ENCODE results near the gene ANKIB1. TPM values are rescaled to one million over a fixed set of nuclear protein-coding genes. Genes with fewer than 3 reads are reported as not detected.
"Not testable (repeated sequence)": the region's sequence is repeated elsewhere in the genome, so short reads cannot be mapped to it uniquely, and the experiment has no call there.

ANKIB1 gene
- polyA plus RNA-seq, 4 donors = 35.6 to 46.6 (median 45.6) TPM

DNA sequence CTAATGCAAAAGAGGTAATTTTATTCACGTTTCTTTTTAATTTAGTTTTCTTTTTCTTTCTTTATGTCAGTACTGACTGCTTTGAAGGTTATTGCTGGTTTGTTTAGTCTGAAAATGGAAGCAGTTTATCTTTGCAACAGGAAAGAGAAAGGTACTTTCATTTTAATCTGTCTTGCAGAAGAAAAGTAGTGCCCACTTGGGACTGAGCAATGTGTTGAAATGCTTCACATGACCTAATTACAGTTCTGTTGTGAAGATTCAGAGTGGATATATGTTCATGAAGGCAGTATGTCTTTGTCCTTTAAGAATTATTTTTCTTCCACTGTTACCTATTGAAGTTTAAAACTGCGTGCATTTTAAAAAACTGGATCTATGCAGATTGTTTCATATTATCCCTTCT lies 80.1 kb downstream of the ANKIB1 start:
- DNase-seq (ENCODE audit: low read depth in 4 of 4, low spot score in 3 of 4) = no peak

DNA sequence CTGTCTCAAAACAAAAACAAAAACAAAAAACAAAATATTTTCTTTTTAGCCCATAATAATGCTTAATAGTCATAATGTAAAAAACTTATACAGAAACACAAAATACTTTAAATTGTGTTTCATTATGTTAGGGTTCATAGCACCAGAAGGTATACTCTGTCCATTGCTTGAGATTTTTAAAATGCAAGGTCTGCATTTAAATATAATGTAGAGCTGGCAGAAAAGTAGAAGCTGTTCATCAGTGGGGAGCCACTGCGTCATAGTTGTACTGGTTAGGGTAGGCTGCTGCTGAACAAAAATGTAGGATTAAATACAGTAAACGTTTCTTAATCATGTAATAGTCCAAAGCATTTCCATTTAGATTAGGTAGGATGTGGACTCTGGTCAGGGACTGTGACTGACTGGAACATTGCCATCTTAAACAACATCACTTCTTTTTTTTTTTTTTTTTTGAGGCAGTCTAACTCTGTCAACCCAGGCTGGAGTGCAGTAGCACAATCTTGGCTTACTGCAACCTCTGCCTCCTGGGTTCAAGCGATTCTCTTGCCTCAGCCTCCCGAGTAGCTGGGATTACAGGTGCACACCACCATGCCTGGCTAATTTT lies 85.2 kb downstream of the ANKIB1 start:
- DNase-seq (ENCODE audit: low read depth in 4 of 4, low spot score in 3 of 4) = no peak

DNA sequence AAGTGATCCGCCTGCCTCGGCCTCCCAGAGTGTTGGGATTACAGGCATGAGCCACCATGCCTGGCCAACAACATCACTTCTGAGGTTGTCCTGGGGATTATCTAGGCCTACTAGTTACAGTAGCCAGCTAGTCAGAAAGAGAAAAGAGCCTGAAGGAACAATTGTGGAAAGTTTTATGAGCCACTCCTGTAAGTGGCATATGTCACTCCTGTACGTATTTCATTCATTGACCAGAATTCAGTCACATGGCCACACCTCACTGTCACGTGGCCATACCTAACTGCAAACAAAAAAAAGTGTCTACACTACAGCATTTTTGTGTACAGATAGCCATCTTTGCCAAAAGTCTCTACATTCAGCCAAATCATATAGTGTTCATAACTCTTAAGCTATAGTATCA lies 85.7 kb downstream of the ANKIB1 start:
- DNase-seq (ENCODE audit: low read depth in 4 of 4, low spot score in 3 of 4) = no peak

DNA sequence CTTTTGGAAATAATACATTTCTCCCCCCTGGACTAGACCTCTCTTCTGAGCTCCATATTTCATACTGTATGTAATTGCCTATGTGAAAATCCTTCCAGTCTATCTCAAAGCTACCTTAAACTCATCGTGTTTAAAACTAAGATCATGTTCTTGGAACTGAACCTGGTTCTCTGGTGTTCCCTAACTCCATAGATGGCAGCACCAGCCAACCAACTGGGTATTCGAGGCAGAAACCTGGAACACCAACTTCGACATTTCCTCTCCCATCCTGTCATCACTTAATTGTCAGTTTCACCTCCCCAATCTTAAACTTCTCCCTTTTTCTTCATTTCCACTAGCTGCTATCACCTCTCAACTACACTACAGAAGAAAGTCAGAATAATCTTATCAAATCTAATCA lies 87.0 kb downstream of the ANKIB1 start:
- no peak for DNase-seq (ENCODE audit: low read depth in 4 of 4, low spot score in 3 of 4)

DNA sequence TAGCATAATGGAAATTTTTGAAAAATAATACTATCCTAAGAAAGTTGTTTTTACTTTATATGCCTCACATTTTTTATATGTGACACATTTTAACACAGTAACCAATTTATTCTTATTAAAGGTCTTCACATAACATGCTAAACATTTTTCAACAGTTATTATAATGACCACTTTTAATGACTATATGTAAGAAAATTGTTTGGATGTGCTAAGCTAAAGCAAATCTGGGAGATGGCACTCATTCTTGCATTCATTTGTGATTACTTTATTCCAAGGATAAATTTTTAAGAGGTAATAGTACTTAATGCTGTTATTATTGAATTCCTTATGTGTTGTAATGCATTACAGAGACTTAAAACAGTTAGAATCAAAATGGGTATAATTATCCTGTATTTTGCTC lies 88.1 kb downstream of the ANKIB1 start:
- no peak for DNase-seq (ENCODE audit: low read depth in 4 of 4, low spot score in 3 of 4)

DNA sequence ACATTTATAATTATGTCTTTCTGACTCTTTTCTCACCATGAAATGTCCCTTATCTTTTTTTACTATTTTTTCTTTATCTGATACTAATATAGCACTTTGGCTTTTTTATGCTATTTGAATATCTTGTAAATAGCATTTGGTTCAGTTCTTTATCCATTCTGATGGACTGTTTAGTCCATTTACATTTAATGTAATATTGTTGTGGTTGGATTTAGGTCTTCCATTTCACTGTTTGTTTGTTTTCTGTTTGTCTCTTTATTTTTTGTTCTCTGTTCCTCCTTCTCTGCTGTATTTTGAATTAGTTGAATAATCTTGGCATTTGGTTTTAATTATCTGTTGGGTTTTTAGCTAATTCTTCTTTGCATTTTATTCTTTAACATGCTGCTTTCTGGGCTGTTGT lies 89.8 kb downstream of the ANKIB1 start:
- no peak for DNase-seq (ENCODE audit: low read depth in 4 of 4, low spot score in 3 of 4)

DNA sequence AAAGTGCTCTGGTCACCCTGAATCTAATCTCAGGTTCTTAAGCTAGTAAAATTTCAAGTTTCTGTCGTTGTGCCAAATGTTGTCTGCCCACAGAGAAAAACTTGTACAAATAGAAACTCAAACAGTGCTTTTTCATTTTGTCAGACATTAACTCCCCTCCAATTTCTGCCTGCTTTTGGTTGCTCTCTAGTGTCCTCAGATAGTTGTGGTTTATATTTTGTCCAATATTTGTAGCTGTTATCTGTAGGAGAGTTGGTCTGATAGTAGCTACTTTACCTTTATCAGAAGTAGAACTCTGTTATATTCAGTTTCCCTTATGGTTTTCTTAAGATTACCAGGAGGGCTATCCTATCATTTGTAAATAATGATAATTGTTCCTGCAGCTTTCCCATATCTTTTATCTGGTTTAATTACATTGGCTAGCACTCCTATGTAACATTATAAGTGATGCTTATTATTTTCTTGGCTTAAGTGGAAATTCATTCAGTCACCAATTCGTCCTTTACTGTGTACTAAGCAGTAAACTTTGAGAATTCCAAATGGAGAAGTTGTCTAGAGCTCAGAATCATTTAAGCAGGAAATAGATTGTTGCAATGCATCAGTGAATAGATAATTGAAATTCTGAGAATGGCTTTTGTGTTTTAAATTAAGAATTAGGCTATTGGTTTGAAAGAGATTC lies 91.0 kb downstream of the ANKIB1 start:
- DNase-seq (ENCODE audit: low read depth in 4 of 4, low spot score in 3 of 4) = no peak

DNA sequence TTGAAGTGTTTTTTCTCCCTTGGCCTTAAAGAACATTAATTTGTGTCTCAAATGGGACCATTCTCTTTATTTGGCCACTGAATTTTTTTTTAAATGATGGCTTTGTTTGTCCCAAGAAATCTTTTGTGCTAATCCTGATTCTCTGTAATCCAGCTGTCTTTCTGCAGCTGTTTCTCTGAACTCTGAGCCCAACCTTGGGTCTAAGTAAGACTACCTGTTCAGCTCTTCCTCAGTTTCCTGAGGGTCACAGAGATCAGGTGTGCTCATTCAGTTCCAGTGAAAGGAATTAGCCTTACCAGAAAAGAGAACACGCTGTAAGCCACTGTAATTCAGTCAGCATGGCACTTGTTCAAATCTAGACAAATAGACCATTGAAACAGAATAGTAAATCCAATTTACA lies 94.2 kb downstream of the ANKIB1 start:
- no peak for DNase-seq (ENCODE audit: low read depth in 4 of 4, low spot score in 3 of 4)

DNA sequence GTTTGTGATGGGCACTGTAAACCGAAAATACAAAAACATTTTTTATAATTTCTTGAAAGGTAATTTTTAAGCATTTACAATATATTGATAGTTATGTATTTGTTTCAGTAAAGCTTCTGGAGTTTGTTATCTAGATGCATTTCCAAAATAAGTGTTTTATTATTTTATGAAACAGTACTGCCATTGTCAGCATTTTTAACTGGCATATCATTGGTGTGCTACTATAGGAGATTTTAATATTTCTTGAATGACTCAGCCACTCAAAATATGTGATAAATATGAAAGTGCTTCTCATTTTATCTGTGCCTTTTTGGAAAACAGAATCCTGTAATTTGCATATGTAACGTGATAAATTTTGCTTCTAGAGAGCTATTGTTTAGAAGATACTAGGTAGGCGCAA lies 97.9 kb downstream of the ANKIB1 start:
- DNase-seq (ENCODE audit: low read depth in 4 of 4, low spot score in 3 of 4) = no peak

DNA sequence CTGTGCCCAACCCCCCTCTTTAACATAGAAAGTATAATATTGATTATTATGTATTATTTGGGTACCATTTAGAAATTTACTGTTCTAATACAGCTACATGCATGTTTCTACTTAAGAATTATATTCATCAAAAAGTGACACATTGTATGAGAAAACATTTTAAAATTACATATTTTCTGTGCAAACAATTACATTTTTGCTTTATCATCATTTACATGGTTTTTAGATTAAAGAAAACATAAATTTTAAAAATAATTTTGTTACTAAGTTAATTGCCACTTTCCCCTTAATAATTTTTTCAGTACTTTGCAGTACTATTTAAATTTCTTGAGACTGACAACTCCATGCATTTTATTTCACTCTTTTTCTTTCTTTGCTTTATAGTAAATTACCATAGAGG lies 106.2 kb downstream of the ANKIB1 start:
- DNase-seq (ENCODE audit: low read depth in 4 of 4, low spot score in 3 of 4) = no peak

DNA sequence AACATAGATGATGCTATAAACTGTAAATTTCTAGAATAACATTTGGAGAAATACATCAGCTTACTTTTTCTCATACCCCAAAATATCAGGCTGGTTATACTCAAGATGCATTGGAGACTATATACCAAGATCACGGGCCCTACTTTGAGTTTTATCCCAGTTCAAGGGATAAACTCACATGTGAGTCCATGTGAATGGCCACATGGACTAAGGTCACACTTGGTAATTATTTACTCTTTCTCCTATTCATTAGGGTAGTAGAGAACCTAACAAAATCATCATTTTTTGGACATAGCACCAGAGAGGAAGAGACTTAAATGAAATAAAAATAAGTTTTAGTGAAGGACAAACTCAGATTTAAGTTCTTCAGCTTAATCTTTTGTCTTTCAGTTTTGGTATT lies 108.4 kb downstream of the ANKIB1 start:
- no peak for DNase-seq (ENCODE audit: low read depth in 4 of 4, low spot score in 3 of 4)

DNA sequence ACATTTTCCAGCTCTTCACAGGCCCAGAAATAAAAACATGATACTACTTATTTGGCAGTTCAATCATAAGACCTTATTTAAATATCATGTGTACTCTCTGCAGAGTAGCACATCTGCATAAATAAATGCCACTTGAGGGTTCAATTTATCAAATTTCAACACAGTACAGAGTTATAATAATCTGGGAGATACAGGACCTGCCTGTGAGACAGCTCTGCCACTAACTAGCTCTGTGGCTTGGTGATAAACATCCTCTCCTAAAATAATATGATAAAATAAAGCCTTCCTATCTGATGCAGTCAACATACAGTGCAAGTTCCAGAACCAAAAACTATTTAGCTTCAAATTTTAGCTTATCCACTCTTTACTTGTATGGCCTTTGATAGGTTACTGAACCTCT lies 110.6 kb downstream of the ANKIB1 start:
- DNase-seq (ENCODE audit: low read depth in 4 of 4, low spot score in 3 of 4) = no peak

DNA sequence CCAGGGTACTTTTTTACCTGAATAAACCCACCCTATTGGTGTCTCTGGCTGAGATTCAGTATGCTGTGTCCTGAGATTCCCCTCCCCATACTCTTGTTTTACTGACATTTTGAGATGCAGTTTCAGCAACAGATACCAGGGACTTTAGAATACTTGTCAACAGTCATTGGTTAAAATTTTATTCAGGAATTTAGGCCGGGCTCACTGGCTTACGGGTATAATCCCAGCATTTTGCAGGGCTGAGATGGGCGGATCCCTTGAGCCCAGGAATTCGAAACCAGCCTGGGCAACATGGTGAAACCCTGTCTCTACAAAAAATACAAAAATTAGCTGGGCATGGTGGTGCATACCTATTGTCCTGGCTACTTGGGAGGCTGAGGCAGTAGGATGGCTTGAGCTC lies 111.5 kb downstream of the ANKIB1 start:
- no peak for DNase-seq (ENCODE audit: low read depth in 4 of 4, low spot score in 3 of 4)

DNA sequence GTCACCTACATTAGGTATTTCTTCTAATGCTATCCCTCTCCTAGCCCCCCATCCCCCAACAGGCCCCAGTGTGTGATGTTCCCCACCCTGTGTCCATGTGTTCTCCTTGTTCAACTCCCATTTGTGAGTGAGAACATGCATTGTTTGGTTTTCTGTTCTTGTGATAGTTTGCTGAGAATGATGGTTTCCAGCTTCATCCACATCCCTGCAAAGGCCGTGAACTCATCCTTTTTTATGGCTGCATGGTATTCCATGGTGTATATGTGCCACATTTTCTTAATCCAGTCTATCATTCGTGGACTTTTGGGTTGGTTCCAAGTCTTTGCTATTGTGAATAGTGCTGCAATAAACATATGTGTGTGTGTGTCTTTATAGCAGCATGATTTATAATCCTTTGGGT lies 113.4 kb downstream of the ANKIB1 start:
- not testable (repeated sequence) for DNase-seq (ENCODE audit: low read depth in 4 of 4, low spot score in 3 of 4)

DNA sequence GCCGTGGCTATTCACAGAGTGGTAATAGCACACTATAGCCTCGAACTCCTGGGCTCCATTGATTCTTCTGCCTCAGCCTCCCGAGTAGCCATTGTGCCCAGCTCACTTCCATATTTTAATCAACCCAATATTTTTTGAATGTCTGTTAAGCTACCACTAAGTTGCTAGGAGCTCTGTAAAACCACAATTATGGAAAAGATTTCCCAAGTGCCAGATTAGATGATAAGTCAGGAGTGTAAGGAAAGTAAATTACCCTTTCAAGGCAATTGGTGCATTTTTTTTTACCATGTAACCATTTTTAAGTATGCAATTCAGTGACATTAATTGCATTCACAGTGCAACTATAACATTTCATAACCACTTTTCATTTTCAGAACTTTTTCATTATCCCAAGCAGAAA lies 114.0 kb downstream of the ANKIB1 start:
- DNase-seq (ENCODE audit: low read depth in 4 of 4, low spot score in 3 of 4) = no peak

DNA sequence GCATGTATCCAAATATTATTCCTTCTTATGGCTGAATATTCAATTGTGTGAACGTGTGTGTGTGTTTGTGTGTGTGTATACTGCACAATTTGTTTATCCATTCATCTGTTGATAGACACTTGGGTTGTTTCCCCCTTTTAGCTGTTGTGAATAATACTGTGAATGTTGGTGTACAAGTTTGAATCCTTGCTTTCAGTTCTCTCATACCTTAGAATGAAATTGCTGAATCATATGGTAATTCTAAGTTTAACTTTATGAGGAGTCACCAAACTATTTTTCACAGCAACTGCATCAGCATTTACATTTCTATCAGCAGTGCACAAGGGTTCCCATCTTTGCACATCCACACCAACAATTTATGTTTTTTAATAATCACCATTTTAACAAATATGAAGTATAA lies 114.6 kb downstream of the ANKIB1 start:
- no peak for DNase-seq (ENCODE audit: low read depth in 4 of 4, low spot score in 3 of 4)

DNA sequence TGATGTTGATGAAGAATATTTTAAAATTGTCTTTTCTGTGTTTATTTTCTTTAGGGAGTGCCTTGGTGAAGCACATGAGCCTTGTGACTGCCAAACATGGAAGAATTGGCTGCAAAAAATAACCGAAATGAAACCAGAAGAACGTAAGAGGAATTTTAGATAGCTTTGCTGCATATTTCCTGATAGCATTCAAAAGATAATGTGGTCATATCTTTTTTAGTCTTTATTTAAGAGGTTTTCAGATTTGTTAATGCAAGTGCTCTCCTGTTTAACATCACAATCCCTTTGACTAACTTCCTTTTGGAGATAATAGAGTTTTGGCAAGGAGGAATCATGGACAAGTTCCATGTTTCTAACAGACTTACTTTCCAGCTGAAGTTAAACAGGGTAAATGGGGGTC lies 116.4 kb downstream of the ANKIB1 start:
- DNase-seq (ENCODE audit: low read depth in 4 of 4, low spot score in 3 of 4) = no peak

DNA sequence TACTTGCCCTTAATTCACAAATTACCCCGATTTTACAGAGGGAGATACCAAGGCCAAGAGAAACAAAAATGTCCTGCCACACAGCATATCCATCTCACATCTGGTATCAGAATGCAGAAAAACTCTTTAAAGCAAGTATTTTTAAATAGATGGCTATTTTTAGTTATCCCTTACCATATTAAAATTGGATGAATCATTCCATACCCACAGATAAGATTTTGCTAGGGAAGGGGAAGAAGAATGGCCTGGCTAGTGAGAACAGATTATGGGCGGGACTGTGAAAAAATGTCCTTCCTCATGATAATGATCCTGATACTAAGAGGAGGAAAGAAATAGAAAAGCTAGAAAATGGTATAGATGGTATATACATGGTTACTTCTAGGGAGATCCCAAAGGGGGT lies 121.0 kb downstream of the ANKIB1 start:
- DNase-seq (ENCODE audit: low read depth in 4 of 4, low spot score in 3 of 4) = no peak

DNA sequence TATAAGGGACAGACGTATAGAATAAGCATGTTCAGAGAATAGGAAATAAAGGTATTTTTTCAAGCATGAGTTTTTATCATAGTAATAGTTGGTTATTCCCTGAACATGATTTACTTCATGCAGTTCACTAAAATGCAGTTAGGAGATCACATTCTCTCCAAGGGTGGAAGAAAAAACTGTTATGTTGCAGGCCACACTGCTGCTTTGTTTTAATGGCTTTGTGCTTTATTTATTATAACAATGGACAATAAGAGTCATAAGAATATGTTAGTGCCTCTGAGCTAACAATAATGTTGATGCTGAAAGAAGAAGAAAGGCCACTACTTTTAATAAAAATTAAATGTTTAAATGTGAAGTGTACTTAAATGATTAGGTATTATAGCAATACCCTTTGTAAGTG lies 123.0 kb downstream of the ANKIB1 start:
- no peak for DNase-seq (ENCODE audit: low read depth in 4 of 4, low spot score in 3 of 4)

DNA sequence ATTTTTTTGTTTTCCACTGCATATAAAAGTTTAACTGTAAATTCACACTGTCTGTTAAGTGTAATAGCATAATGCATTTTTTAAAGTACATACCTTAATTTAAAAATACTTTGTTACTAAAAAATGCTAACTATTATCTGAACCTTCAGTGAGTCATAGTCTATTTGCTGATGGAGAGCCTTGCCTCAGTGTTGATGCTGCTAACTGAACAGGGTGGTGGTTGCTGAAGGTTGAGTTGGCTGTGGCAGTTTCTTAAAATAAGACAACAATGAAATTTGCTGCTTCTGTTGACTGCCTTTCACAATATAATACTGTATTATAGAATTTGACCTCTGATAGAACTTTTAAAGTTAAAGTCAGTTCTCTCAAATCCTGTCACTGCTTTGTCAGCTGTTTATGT lies 129.2 kb downstream of the ANKIB1 start:
- DNase-seq (ENCODE audit: low read depth in 4 of 4, low spot score in 3 of 4) = no peak

DNA sequence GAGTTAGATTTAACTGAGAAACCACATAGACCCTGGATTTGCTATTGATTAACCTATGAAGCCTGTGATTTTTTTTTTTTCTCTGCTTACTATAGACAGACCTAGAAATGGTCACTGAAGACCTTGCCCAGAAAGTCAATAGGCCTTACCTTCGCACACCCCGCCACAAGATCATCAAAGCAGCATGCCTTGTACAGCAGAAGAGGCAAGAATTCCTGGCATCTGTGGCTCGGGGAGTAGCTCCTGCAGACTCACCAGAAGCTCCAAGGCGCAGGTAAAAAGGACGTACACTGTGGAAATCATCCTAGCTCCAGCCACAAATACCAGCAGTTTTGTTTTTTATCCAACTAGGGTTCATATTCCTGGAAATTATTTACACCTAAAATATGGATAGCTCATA lies 145.3 kb downstream of the ANKIB1 start:
- DNase-seq (ENCODE audit: low read depth in 4 of 4, low spot score in 3 of 4) = no peak

DNA sequence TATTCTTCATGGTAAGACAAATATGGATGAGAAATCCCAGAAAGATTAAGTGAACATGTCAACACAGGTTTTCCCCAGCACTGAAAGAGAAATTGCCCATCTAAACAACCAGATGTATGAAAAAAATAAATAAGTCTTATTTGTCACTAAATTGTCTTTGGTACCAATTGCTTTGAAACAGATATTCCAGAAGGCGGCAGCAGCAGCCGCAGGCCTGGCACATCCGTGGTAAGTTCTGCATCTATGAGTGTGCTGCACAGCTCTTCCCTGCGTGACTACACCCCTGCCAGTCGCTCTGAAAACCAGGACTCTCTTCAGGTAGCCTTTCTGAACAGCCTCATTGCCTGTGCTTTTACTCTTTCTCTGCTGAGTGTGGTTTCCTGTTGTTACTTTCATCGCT lies 151.8 kb downstream of the ANKIB1 start:
- DNase-seq (ENCODE audit: low read depth in 4 of 4, low spot score in 3 of 4) = no peak

DNA sequence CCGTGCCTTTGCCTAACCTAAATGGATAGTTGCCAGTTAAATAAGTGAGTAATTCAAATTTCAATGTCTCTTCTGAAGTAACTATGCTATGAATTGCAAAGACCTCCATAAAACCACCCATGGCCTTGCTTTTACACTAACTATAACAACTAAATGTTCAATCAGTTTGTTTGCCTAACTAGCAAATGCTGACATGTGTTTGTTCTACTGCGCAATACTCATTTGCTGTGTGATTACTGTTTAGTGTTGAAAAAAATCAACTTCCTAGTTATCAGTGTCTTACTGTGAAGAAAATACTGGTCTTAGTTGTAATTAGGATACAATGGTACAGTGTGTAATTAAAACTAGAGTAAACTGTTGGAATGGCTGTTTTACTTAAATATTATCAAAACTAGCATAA lies 154.2 kb downstream of the ANKIB1 start:
- DNase-seq (ENCODE audit: low read depth in 4 of 4, low spot score in 3 of 4) = no peak

Data from right renal pelvis (tissue), 4 donors.